Keratinocyte (primary cell): Measurements from ENCODE around the gene MTMR10. TPM values are rescaled to one million over a fixed set of nuclear protein-coding genes. Genes with fewer than 3 reads are reported as not detected.

Experiments used
- DNase-seq: peaks from one replicate; pipeline ENCODE4 v3.0.0-alpha.2; 2011; ENCODE audit warnings: low read depth, missing footprints, low spot score
- FAIRE-seq: peaks from 2 replicates; lab custom pipeline; 2011; peaks lifted over from hg19 to GRCh38; lab: Jason Lieb, UNC
- H2AFZ ChIP-seq: 2 replicates; pipeline ENCODE4 v1.6.0; 2012; ENCODE audit warnings: low read length, control low read depth, inconsistent platforms; ENCODE audit not compliant: control insufficient read depth
- H3K27ac ChIP-seq: 2 replicates; pipeline ENCODE4 v1.5.1; 2011; ENCODE audit warnings: low read length; ENCODE audit not compliant: control insufficient read depth, insufficient read depth
- H3K27me3 ChIP-seq: 3 replicates; pipeline ENCODE4 v1.6.0; 2011; ENCODE audit warnings: low read length; ENCODE audit not compliant: control insufficient read depth, insufficient read depth; ENCODE audit errors: extremely low read depth
- H3K36me3 ChIP-seq, 2 experiments: 2 replicates in 1 of 2; 3 replicates in 1 of 2; pipeline ENCODE4 v1.5.1; 2011; ENCODE audit warnings: low read length in 2 of 2, mild to moderate bottlenecking in 1 of 2; ENCODE audit not compliant: control insufficient read depth in 2 of 2, insufficient read depth in 2 of 2; ENCODE audit errors: extremely low read depth in 1 of 2
- H3K4me1 ChIP-seq: 3 replicates; pipeline ENCODE4 v1.5.1; 2011; ENCODE audit warnings: low read length; ENCODE audit not compliant: control insufficient read depth, insufficient read depth; ENCODE audit errors: extremely low read depth
- H3K4me2 ChIP-seq: 3 replicates; pipeline ENCODE4 v1.6.0; 2011; ENCODE audit warnings: low read depth, low read length; ENCODE audit not compliant: control insufficient read depth, insufficient read depth; ENCODE audit errors: extremely low read depth
- H3K4me3 ChIP-seq, 3 experiments: fragments of 200-600 bp in 1 of 3; sonication (generic) in 1 of 3; 2 replicates in 2 of 3; 3 replicates in 1 of 3; pipeline ENCODE4 v1.5.1; 2011 to 2016; ENCODE audit warnings: low read length in 3 of 3, mild to moderate bottlenecking in 3 of 3, control low read depth in 2 of 3, inconsistent platforms in 1 of 3, low read depth in 1 of 3, mixed read lengths in 1 of 3, mixed run types in 1 of 3, moderate library complexity in 1 of 3; ENCODE audit not compliant: control insufficient read depth in 2 of 3, insufficient read depth in 2 of 3; ENCODE audit errors: extremely low read depth in 1 of 3
- H3K79me2 ChIP-seq: 2 replicates; pipeline ENCODE4 v1.6.0; 2012; ENCODE audit warnings: low read length; ENCODE audit not compliant: control insufficient read depth, insufficient read depth
- H3K9ac ChIP-seq: 3 replicates; pipeline ENCODE4 v1.6.0; 2011; ENCODE audit warnings: low read length; ENCODE audit not compliant: control insufficient read depth, insufficient read depth; ENCODE audit errors: extremely low read depth
- H3K9me1 ChIP-seq: 3 replicates; pipeline ENCODE4 v1.6.0; 2011; ENCODE audit warnings: low read length; ENCODE audit not compliant: control insufficient read depth, insufficient read depth; ENCODE audit errors: extremely low read depth
- H3K9me3 ChIP-seq: 2 replicates; pipeline ENCODE4 v1.5.1; 2012; ENCODE audit warnings: low read depth, low read length; ENCODE audit not compliant: control insufficient read depth
- H4K20me1 ChIP-seq: 3 replicates; pipeline ENCODE4 v1.6.0; 2011; ENCODE audit warnings: low read length; ENCODE audit not compliant: control insufficient read depth, insufficient read depth; ENCODE audit errors: extremely low read depth
- EZH2 ChIP-seq: IDR thresholded peaks from one replicate; pipeline ENCODE4 v1.6.1; 2012; ENCODE audit warnings: inconsistent platforms, mild to moderate bottlenecking, low read length, moderate library complexity
- dilution Hi-C: fragments of 300-500 bp; cut with MboI; formaldehyde crosslinking; loops from one replicate; pipeline ENCODE4 v1.7.0; 2020; ENCODE audit warnings: low sequenced_read_pairs; ENCODE audit not compliant: extremely low pct_ligation_motif_present
- polyA minus RNA-seq, 3 experiments: library from RNA; depleted of rRNA, polyadenylated mRNA; stranded (reverse); fragments of >200 nt; gene quantifications; 1 replicate in 1 of 3; 2 replicates in 1 of 3; 3 replicates in 1 of 3; pipeline ENCODE4 v1.2.3, GENCODE V29; 2011
- polyA plus RNA-seq, 5 experiments: library from polyadenylated mRNA; depleted of rRNA in 3 of 5; stranded (reverse) in 3 of 5; stranded (forward) in 1 of 5; unstranded in 1 of 5; fragments of >200 nt; gene quantifications; 1 replicate in 1 of 5; 2 replicates in 3 of 5; 3 replicates in 1 of 5; pipeline versions ENCODE4 v1.2.1 to v1.2.3, GENCODE V29; 2011 to 2012; ENCODE audit warnings: missing spikeins in 2 of 5, low read depth in 1 of 5, low replicate concordance in 1 of 5
- TF ChIP-seq, protein P1 (sequence below), 3 experiments: IDR thresholded peaks in 1 of 3; conservative IDR thresholded peaks in 1 of 3; optimal IDR thresholded peaks in 1 of 3; 2 replicates in 2 of 3; 3 replicates in 1 of 3; pipeline versions ENCODE3 to v1.5.1; 2011; ENCODE audit warnings: low read length in 3 of 3, mild to moderate bottlenecking in 3 of 3, moderate library complexity in 2 of 3, control low read depth in 1 of 3, inconsistent platforms in 1 of 3; ENCODE audit not compliant: insufficient read depth in 2 of 3; ENCODE audit errors: extremely low read depth in 1 of 3

MTMR10 gene, protein sequence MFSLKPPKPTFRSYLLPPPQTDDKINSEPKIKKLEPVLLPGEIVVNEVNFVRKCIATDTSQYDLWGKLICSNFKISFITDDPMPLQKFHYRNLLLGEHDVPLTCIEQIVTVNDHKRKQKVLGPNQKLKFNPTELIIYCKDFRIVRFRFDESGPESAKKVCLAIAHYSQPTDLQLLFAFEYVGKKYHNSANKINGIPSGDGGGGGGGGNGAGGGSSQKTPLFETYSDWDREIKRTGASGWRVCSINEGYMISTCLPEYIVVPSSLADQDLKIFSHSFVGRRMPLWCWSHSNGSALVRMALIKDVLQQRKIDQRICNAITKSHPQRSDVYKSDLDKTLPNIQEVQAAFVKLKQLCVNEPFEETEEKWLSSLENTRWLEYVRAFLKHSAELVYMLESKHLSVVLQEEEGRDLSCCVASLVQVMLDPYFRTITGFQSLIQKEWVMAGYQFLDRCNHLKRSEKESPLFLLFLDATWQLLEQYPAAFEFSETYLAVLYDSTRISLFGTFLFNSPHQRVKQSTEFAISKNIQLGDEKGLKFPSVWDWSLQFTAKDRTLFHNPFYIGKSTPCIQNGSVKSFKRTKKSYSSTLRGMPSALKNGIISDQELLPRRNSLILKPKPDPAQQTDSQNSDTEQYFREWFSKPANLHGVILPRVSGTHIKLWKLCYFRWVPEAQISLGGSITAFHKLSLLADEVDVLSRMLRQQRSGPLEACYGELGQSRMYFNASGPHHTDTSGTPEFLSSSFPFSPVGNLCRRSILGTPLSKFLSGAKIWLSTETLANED
- polyA plus RNA-seq: 10.8 to 16.2 TPM (median 15.5 TPM) in 3 replicates
- polyA plus RNA-seq (2011; ENCODE audit: low read depth): 2.5 TPM
- 8.1 and 13.5 TPM in 2 replicates for polyA plus RNA-seq (2011; cell fraction: cytosol; rRNA removed)
- 15.2 and 18.7 TPM in 2 replicates for polyA plus RNA-seq (2011; cell fraction: nucleus; rRNA removed)
- polyA plus RNA-seq (2012; ENCODE audit: low replicate concordance): 5.2 and 10.5 TPM in 2 replicates
- 8.4 to 24.5 TPM (median 14.5 TPM) in 3 replicates for polyA minus RNA-seq
- polyA minus RNA-seq (2011; cell fraction: cytosol; rRNA and poly(A)+ RNA removed): 18.2 TPM
- 15.9 and 32.6 TPM in 2 replicates for polyA minus RNA-seq (2011; cell fraction: nucleus; rRNA and poly(A)+ RNA removed)

DNA sequence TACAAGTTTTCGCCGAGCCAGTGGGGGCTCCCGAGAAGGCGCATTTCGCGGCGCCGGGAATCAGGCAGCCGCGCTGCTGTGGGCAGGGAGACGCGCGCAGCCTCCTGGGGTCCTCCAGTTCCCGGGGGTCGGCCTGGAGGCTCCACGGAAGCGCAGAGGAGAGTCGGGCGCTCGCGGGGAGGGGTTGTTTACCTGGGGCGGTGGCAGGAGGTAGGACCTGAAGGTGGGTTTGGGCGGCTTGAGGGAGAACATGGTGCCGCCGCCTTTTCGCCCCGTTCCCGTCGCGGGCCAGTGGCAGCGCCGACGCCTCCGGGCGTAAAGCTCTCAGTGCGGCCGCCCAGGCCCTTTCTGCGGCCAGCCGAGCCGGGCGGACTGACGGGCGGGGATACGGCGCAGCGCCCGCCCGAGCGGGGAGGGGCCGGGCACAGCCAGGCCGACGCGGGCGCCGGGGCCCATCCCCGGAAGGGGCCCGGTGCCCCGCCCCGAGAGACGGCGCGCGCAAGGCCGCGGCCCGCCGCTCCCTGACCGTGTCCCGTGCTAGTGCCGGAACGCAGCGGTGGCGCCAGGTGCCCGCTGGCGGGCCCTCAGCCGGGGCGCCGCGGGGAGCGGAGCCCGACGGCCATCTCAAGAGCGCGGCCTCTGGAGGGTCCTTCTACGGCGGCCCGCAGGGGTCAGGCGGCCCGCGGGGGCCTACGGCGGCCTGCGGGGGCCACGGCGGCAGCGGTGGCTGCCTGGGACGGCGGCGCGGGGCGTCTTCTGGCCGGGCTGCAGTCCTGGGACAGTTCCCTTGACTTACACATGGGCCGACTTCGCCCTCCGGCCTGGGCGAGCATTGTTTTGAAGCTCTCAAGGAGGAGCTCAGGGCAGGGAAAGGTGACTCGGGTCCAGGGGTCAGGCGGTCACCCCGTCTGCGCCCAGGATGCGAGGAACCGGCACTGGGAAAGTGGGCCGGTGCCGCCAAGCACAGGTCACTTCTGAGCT, at the start of gene MTMR10:
TSS of gene MTMR10 (minus strand) at position 374 of the 981 bp plus-strand sequence. CDS start at position 252, 122 bp downstream.
- no peaks in the 10 kb centered on the region for H3K9me3 ChIP-seq
- H3K27ac ChIP-seq: peak within 1 kb of the TSS; percentile 91
- H4K20me1 ChIP-seq: no peaks in the 10 kb centered on the region
- H3K9me1 ChIP-seq: no peaks in the 10 kb centered on the region
- peaks cover 11% of the 10 kb centered on the region for H3K4me1 ChIP-seq
- H3K9ac ChIP-seq: peak within 1 kb of the TSS; percentile 95
- peak within 1 kb of the TSS; percentile 92 for H3K4me2 ChIP-seq
- H3K79me2 ChIP-seq: peaks cover 27% of the 10 kb centered on the region
- TF ChIP-seq EZH2: no peak
- TF ChIP-seq, protein P1, sequence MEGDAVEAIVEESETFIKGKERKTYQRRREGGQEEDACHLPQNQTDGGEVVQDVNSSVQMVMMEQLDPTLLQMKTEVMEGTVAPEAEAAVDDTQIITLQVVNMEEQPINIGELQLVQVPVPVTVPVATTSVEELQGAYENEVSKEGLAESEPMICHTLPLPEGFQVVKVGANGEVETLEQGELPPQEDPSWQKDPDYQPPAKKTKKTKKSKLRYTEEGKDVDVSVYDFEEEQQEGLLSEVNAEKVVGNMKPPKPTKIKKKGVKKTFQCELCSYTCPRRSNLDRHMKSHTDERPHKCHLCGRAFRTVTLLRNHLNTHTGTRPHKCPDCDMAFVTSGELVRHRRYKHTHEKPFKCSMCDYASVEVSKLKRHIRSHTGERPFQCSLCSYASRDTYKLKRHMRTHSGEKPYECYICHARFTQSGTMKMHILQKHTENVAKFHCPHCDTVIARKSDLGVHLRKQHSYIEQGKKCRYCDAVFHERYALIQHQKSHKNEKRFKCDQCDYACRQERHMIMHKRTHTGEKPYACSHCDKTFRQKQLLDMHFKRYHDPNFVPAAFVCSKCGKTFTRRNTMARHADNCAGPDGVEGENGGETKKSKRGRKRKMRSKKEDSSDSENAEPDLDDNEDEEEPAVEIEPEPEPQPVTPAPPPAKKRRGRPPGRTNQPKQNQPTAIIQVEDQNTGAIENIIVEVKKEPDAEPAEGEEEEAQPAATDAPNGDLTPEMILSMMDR (optimal IDR thresholded peaks at IDR 0.05 in 1 of 3, IDR thresholded peaks at IDR 0.05 in 1 of 3, conservative IDR thresholded peaks at IDR 0.05 in 1 of 3; ENCODE audit: extremely low read depth in 1 of 3, insufficient read depth in 2 of 3, low read length in 3 of 3): no peak
- DNase-seq (no peak), FAIRE-seq (no peak)
- dilution Hi-C loops: no loop called here
- H2AFZ ChIP-seq: peak within 1 kb of the TSS; percentile 86
- H3K36me3 ChIP-seq: peaks cover 0 to 7% of the 10 kb centered on the region in 2 experiments
- H3K27me3 ChIP-seq: no peaks in the 10 kb centered on the region
- peak within 1 kb of the TSS; percentile 82 to 99 (median 96) for H3K4me3 ChIP-seq

DNA sequence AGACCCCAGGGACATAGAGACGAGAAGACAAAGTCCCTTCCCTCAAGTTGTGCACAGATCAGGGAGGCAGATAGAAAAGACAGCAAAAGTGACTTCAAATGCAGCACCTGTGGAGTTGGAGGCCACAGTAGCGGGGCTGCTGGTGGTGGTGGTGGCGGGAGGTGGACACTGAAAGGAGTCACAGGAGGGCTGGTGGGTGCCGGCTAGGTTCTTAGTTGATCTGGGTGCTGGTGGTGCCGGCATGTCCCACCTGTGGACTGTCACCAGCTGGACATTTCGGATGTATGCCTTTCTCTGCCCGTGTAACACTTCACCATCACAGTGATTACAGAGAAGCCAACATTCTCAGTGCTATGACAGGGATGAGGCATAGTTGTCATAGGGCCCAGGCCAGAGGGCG, 49.2 kb upstream of the MTMR10 start:
- FAIRE-seq (no peak), DNase-seq (no peak)
- H3K9ac ChIP-seq: no peak overlapping the region
- no peak overlapping the region for H2AFZ ChIP-seq
- H3K79me2 ChIP-seq: no peaks in the 10 kb centered on the region
- H4K20me1 ChIP-seq: no peaks in the 10 kb centered on the region
- H3K36me3 ChIP-seq: no peaks in the 10 kb centered on the region
- no peak overlapping the region for H3K4me3 ChIP-seq
- no peaks in the 10 kb centered on the region for H3K9me1 ChIP-seq
- no peaks in the 10 kb centered on the region for H3K4me1 ChIP-seq
- no peaks in the 10 kb centered on the region for H3K27me3 ChIP-seq
- H3K9me3 ChIP-seq: no peaks in the 10 kb centered on the region
- H3K27ac ChIP-seq: no peak overlapping the region
- dilution Hi-C loops: no loop called here
- no peak overlapping the region for H3K4me2 ChIP-seq
- no peak for TF ChIP-seq EZH2
- TF ChIP-seq, protein P1 (optimal IDR thresholded peaks at IDR 0.05 in 1 of 3, IDR thresholded peaks at IDR 0.05 in 1 of 3, conservative IDR thresholded peaks at IDR 0.05 in 1 of 3; ENCODE audit: extremely low read depth in 1 of 3, insufficient read depth in 2 of 3, low read length in 3 of 3): no peak
